Right renal cortex interstitium (tissue), 3 donors: ENCODE data around the gene FHIT. TPM values are rescaled to one million over a fixed set of nuclear protein-coding genes. Genes with fewer than 3 reads are reported as not detected.
"Not testable (repeated sequence)": the region's sequence is repeated elsewhere in the genome, so short reads cannot be mapped to it uniquely, and the experiment has no call there.

Experiments used
- DNase-seq, 3 donors: peaks; one replicate each; pipeline ENCODE4 v3.0.0-alpha.2; 2013; ENCODE audit warnings: low read depth in 3 of 3, low spot score in 2 of 3
- polyA plus RNA-seq, 3 donors: library from polyadenylated mRNA; unstranded; fragments of 120-200 nt; gene quantifications; one replicate each; pipeline ENCODE4 v1.2.1, GENCODE V29; 2013; ENCODE audit not compliant: insufficient read length in 3 of 3

The FHIT gene
- polyA plus RNA-seq, 3 donors, result 24.9 to 26.4 (median 25.9) TPM

DNA sequence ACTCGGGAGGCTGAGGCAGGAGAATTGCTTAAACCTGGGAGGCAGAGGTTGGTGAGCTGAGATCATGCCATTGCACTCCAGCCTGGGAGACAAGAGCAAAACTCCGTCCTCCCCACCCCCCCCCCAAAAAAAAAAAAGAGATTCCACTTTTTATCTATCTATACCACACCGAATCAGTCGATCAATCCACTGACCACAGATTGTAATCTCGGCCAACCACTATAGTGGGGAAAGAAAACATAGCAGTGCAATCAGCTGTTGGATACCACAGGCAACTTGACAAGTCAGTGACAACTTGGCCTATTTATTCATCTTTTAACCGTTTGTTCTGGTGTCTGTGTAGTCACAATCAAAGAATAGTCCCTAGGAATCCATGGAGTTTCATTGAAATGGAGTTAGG is 299.2 kb downstream of the FHIT start:
- DNase-seq, result no peak

DNA sequence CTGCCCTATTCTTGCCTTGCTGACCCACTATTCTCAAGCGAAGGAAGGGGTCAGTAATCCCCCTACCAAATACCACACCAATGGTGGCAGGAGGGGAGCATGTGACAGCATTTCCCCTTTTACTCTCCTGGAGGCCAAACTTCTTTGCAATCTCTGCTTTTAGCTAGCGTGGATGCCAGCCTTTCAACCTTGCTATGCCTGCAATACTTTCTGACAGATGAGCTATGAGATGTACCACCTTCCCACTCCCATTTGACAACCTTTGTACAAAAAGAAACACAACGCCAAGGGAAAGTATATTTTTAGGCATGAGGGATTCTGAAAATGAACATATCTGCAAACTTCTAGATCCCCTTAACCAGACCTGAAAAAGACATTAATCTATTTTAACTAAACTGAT is 302.1 kb downstream of the FHIT start:
- no peak for DNase-seq

DNA sequence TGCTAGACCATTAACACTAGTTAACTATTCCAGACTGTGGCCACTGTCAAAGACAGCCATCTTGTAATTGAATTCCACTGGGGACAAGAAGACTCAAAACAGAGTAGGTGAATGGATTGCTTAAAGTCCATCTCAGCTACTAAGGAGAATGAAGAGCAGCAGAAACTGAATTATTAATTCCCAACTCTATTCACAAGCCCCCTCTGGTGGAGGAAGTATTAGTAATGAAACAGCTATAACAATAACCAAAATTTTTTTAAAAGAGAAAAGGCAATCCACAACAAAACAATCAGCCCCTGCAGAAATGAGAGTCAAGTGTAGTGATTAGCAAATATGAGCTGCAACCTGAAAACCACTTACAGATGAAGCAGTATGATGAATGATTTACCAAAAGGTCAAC is 302.8 kb downstream of the FHIT start:
- no peak for DNase-seq

DNA sequence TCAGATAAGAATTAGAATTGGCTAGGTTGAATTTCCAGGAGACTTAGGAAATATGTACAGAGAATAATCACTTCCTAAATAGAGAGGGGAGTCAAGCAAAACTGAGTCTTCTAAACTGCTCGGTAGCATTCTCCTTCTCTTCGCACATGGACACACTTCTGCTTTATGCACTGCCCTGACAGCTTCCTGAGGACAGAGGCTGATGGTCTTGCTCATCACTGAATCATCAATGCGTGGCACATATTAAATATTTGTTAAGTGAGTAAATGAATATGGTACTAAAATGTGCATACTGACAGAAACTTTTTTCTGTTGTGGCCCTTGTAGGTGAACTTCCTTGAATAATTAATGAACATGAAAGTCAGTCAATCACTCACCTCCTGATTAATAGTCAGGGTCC is 315.5 kb downstream of the FHIT start:
- no peak for DNase-seq

DNA sequence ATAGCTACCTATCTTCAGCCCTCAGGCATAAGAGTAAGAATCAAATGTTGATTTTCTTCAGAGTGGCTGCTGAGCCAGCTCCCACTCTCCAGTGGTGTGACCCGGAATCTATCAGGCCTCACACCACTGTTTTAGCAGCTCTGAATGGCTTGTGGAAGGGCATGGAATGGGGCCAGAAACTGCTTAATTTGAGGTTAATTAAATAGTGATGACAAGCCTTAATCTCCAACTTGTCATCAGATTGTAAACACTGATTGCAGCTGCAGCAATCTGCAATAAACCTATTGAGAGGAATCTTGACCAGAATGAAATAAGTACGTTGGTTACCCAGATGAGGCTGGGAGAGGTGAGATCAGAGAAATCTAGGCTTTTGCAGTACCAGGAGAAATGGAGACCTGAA is 317.4 kb downstream of the FHIT start:
- DNase-seq, result no peak

DNA sequence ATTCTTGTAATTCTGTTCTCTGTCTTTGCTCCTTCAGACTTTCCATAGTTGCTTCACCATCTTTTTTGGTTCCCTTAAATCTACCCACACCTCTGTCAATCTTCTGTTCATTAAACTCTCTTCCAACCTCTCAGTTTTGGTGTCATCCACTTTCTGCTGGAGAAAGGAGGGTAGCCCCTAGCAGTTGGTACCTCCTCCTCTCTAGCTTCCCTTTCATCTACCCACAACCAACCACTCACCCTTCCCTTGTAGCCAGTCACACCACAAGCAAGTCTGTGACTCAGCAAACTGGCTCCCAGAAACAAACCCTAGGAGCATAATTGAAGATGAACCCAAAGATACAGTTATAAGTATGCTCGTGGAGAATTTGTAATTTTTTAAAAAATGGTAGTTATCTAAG is 318.6 kb downstream of the FHIT start:
- no peak for DNase-seq

DNA sequence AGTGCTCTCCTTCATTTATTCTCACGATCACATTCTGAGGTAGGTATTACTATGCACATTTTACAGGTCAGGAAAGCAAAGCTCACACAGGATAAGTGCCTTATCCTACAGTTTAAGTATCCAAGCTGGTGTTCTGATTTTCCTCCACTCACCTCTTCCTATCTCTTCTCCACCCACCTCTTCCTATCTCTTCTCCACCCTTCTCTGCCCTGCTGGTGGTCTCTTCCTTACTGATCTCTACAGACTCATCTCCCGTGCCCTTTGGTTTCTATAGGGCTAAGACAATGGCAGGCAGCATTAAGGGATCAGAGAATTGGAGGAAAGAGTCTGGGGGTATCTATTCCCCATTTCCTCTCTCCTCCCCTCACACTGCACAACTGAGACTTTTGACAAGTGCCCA is 319.1 kb downstream of the FHIT start:
- DNase-seq, result no peak

DNA sequence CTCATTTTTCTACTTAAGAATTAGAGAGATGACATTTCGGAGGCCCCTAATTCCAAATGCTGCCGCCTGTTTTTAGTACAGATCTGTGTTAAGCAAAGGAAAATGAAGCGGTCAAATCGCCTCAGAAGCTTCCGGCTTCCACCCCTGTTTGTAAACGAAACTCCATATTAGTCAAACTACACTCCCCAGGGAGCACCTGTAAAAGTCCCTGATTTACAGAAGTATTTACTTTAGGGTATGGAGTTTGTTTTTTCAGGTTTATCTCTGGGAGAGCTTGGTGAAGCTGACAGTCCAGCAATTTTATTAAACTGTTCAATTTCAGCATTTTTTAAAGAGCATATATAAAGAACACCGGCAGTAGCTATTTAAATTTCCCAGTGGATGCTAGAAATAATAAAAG is 319.8 kb downstream of the FHIT start:
- DNase-seq, result no peak

DNA sequence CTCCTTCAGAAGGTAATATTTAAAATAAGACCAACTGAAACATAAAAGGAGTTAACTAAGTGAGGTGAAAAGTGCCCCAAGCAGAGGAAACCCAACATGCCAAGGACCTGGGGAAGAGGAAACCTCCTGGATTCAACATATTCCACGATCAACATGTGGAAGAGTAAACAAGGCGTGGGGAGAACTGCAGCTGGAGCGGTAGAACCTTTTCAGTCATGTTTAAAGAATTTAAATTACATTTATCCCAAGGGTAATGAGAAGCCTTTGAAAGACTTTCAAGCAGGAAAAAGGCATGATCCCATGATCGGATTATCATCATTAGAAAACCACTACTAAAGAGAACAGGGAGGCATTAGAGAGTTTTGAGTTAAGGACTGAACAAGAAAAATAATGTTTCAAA is 330.7 kb downstream of the FHIT start:
- DNase-seq, result no peak

DNA sequence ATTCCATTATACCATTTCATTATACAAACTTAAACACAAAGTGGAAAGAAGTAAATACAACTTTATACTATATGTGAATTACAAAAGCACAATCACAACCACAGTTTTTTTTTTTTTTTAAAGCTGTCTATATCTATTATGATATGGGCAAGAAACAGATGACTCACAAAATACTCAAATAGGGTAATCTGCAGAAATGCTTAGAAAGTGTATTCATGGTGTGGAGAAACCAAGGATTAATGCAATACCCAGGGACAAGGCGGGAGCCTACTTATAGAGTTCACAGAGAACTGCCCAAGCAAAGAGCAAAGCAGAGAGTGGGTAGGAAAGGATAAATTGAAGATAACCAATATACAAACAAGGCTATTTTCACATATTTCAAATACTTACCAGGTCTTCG is 332.0 kb downstream of the FHIT start:
- no peak for DNase-seq

DNA sequence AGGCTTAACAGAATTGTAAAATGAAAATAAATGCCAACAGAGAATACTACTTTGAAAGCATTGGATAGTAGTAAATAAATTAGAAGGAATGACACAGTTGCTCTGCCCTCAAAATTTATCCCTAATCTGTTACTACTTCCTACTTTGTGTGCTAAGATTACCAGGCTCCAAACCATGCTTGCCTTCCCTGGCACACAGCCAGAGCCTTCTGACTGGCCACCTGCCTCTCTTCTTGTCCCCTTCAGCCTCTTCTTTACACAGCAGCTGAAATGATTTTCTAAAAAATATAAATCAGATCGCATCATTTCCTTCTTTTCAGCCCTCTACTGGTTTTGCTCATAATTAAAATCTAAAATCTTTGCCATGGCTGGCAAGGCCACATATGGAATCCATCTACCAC is 334.1 kb downstream of the FHIT start:
- DNase-seq, result no peak

DNA sequence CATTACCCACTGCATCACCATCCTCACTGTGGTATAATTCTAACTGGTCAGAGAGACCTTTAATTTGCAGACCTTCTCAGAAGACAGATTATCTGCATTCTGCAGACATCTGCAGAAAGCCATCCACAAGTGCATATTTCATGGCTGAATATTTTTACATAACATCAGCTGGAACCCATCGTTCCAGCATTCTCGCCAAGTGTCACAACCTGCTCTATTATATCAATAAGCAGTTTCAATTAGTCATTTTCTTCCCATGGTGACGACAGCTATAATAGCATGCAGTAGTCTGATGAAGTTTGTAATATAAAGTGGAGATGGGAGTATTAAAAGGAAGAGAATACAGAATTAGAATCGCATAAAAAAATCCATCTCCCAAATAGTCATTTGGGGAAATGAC is 334.7 kb downstream of the FHIT start:
- DNase-seq, result peak in 1 of 3 donors; percentile 8

DNA sequence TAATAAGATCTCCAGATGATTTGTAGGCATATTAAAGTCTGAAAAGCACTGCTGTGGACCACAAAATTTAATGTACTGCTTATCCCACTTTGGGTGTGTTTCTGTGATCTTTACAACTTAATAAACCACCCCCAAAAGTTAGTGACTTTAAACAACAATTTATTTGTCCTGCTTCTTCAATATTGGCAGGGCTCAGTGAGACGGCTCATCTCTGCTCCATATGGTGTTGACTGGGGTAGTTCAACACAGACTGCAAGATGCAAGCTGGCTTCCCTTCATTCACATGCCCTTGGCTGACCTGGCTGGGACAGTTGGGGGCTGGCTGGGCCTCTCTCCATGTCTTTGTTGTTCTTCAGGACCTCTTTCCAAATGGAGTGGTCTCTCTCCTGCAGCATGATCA is 337.8 kb downstream of the FHIT start:
- no peak for DNase-seq

DNA sequence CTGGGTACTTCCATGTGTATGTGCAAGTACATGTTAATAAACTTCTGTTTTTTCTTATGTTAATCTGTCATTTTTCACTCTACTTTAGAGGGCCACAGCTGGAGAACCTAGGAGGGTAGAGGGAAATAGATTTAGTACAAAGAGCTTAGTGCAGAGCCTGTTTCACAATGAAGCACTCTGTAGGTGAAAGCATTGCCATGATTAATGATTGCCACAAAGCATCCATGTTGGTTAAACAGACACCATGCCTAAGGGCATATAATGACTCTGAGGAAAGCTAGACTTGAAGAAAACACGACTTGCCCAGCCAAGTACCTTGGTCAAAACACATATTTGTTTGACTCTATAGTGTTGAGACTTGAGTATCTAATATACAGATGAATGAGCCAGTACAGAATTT is 338.4 kb downstream of the FHIT start:
- no peak for DNase-seq

DNA sequence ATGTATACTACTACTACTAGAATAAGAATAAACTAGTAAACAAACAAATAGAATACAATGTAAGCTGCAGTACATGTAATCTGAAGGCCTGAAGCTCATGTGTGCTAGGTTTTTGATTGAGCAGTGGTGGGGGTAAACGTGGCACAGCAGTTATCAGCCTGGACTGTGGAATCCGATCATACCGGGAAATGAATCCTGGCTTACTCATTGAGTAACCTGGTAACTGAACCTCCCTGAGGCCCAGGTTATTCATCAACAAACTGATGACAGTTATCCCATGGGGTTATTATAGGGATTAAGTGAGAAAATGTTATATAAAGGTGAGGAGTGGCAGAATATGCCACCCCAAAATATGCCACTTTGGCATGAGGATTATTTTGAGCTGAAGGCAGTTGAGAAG is 339.1 kb downstream of the FHIT start:
- no peak for DNase-seq

DNA sequence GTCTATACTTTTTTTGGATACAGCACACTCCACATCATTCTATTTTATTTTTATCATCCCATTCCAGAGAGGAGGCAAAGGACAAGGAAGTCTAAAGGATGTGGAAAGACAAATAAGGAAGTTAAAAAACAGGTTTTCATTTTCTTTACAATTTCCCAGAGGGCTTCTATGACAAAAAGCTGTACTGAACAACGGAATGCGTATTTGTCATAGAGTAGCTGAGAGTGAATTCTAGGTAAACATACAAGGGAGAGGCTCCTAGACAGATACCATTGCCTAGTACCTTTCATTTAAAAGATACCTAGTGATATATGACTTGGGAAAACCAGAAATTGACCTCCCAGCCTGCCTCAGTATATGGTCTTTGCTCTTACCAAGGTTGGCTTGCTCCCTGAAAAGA is 341.7 kb downstream of the FHIT start:
- no peak for DNase-seq

DNA sequence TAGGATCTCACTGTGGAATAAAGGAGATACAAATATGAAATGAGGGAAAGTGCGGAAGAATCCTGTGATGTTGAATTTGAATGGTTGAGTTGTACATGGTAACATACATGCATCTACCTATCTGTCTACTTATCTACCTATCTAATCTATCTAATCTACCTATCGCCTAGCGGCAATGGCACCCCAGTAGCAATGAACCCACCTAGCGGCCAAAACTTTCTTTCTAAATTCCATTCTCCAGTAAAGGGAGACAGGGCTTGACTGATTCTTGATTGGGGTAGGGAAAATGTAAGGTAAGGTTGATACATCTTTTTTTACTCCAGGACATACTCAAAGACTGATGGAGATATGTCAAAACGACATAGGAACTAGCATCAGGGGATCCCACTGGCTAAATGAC is 345.0 kb downstream of the FHIT start:
- DNase-seq, result no peak

DNA sequence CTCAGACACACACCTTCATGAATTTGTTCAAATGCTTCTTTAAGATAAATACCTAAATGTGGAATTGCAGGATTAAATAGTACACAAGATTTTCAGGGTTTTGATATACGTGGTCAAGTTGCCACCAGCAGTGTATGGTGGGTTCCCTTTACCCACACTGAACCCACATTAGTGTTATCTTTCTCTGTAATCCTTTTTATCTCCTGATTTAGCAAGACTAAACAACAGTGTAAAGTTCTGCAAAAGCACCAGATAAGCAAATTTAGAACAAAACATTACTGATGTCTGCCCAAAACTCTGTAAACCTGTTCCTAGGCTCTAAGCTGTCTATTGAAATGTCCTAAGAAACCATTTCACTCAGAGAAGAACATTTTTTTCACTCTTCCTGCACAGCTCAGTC is 352.9 kb downstream of the FHIT start:
- DNase-seq, result no peak

DNA sequence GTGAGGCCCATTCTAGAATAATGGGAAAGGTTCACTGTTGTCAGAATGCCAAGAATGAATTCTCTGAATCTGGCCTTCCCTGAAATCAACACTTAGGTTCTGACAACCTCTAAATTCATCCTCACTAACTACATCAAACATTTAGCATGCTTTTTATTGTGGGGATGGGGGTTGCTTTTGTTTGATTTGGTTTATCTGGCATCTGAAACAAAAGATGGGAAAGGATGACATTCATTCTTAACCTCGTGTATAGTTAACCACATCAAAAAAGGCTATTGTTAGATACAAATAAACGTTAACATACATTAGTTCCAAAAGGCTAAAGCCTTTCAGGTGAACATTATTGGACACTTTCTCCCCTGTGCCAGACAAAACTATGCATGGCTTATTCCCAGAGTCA is 357.3 kb downstream of the FHIT start:
- no peak for DNase-seq

DNA sequence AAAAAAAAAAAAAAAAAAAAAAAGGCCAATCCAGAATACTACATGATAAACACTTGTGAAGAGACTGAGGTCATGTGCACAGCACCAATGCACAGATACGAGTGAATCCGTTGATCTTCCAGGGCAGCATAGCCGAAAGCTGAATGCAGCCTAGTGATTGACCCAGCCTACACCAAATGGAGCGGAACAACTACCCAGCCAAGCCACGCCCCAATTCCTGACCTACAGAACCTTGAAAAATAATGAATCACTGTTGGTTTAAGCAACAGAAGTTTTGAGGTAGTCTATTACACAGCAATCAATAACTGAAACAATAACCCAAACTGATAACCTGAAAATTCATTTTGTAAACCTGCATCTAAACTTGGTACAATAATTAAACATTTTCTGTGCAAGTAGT is 361.0 kb downstream of the FHIT start:
- no peak for DNase-seq

DNA sequence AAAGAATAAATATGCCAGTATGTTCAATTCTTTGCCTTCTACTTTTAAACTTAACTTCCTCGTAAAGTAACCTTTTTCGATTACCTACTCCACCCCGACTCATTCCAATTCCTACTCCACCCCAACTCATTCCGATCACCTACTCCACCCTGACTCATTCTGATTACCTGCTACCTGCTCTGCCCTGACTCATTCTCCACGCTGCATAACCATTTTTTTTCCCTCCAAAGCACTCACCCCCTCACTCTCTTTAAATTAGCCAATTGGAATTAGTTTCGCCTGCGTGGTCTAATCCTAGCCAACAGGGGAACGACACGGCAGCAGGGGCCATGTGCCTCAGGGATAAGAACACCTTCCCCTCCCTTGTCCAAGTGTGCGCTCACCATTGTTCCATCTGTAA is 362.3 kb downstream of the FHIT start:
- not testable (repeated sequence) for DNase-seq

DNA sequence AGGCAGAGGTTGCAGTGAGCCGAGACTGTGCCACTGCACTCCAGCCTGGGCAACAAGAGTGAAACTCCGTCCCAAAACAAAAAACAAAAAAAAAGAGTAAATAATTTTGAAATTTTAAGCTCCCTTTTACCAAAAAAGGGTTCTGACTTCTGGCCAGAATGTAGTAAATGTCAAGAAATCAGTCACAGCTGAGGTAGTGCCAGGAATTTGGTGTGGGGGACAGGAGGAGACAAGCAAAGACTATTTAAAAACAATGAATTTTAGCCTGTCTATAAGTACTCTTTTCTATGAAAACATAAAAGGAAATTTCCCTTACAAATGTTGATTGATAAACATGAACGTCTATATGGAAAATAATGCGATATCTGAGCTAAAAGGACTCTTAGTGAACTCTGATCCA is 363.7 kb downstream of the FHIT start:
- DNase-seq, result no peak

DNA sequence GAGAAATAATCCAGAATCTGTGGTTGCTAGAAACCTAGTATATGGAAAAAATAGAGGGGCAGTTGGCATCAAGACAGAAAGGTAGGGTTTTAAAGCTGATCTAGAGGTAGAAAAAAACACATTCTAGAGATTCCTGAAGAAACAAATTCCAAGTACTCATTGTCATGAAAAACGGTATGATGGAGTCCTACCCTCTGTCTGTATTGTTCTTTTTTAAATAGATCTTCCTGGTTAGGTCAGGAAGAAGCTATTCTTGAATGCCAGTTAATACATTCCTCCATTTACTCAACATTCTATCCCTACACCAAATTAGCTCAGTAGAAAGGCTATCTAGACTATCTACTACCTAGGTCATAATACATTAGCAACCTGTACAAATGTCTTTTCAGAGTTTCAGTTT is 364.7 kb downstream of the FHIT start:
- no peak for DNase-seq

DNA sequence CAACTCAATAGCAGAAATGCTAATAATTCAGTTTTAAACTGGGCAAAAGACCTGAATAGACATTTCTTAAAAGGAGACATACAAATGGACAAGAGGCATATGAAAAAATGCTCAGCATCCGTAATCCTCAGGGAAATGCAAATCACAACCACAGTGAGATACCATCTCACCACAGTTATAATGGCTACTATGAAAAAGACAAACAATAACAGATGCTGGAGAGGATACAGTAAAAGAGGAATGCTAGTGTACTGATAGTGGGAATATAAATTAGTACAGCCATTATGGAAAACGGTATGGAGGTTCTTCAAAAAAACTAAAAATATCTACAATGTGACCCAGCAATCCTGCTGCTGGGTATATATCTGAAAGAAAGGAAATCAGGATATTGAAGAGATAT is 367.2 kb downstream of the FHIT start:
- DNase-seq, result no peak
